PC-9 (cell line): ENCODE measurements around the gene DCHS1.

ENCODE experiments used
- EZH2 ChIP-seq: fragments of 200-600 bp; sonication (generic); IDR thresholded peaks from 2 replicates; pipeline ENCODE4 v1.8.0; 2017; ENCODE audit warnings: antibody characterized with exemption, low read depth
- TF ChIP-seq, protein P1 (sequence below): fragments of 200-600 bp; sonication (generic); conservative IDR thresholded peaks from 2 replicates; pipeline ENCODE4 v1.6.1; 2017; ENCODE audit warnings: mixed run types, antibody characterized with exemption, mild to moderate bottlenecking, moderate library complexity

DNA sequence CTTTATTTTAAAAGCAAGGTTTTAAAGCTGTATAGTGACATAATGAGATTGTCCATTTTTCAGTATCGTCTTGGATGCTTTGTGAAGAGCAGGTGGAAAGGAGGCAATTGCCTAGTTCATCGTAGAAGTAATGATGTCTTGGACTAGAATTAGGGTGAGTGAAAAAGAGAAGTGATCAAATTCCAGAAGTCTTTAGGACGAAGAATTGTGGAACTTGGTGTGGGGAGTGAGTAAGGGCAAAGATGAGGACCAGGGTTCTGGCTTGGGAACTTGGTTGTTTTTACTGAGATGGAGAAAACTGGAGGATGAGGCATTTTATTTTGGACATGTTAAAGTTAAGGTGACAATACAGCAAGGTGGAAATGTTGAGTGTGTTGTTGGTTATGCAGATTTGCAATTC is 50.8 kb downstream of the DCHS1 start:
- TF ChIP-seq, protein P1, sequence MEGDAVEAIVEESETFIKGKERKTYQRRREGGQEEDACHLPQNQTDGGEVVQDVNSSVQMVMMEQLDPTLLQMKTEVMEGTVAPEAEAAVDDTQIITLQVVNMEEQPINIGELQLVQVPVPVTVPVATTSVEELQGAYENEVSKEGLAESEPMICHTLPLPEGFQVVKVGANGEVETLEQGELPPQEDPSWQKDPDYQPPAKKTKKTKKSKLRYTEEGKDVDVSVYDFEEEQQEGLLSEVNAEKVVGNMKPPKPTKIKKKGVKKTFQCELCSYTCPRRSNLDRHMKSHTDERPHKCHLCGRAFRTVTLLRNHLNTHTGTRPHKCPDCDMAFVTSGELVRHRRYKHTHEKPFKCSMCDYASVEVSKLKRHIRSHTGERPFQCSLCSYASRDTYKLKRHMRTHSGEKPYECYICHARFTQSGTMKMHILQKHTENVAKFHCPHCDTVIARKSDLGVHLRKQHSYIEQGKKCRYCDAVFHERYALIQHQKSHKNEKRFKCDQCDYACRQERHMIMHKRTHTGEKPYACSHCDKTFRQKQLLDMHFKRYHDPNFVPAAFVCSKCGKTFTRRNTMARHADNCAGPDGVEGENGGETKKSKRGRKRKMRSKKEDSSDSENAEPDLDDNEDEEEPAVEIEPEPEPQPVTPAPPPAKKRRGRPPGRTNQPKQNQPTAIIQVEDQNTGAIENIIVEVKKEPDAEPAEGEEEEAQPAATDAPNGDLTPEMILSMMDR: no peak
- TF ChIP-seq EZH2: no peak
